MM.1S (cell line): Measurements from ENCODE around the gene JAKMIP2.

Experiments used
- DNase-seq: peaks from one replicate; pipeline ENCODE4 v3.0.0-alpha.2; 2015
- H2AFZ ChIP-seq: fragments of 300-600 bp; sonication (generic); 2 replicates; pipeline ENCODE4 v1.6.0; 2016; ENCODE audit warnings: antibody characterized with exemption, low read length
- H3F3A ChIP-seq: fragments of 300-600 bp; sonication (generic); 2 replicates; pipeline ENCODE4 v1.6.1; 2016; ENCODE audit warnings: mild to moderate bottlenecking, antibody characterized with exemption, low read length, moderate library complexity, mixed read lengths; ENCODE audit not compliant: insufficient read depth
- H3K27ac ChIP-seq: fragments of 300-600 bp; sonication (generic); 2 replicates; pipeline ENCODE4 v1.5.1; 2016; ENCODE audit warnings: mild to moderate bottlenecking, low read length
- H3K27me3 ChIP-seq: fragments of 300-600 bp; sonication (generic); replicated peaks from 2 replicates; pipeline ENCODE4 v1.6.0; 2016; ENCODE audit warnings: low read length; ENCODE audit not compliant: insufficient read depth
- H3K36me3 ChIP-seq: fragments of 300-600 bp; sonication (generic); replicated peaks from 2 replicates; pipeline ENCODE4 v1.6.1; 2016; ENCODE audit warnings: mild to moderate bottlenecking, low read length, mixed read lengths; ENCODE audit not compliant: insufficient read depth
- H3K4me1 ChIP-seq: fragments of 300-600 bp; sonication (generic); 2 replicates; pipeline ENCODE4 v1.6.1; 2016; ENCODE audit warnings: low read length, mixed read lengths
- H3K4me2 ChIP-seq: fragments of 300-600 bp; sonication (generic); 2 replicates; pipeline ENCODE4 v1.6.0; 2016; ENCODE audit warnings: low read depth, low read length
- H3K4me3 ChIP-seq: fragments of 300-600 bp; sonication (generic); 2 replicates; pipeline ENCODE4 v1.5.1; 2016; ENCODE audit warnings: low read length, mixed read lengths
- H3K79me2 ChIP-seq: fragments of 300-600 bp; sonication (generic); 2 replicates; pipeline ENCODE4 v1.6.1; 2016; ENCODE audit warnings: mixed run types, low read length, mixed read lengths
- H3K9ac ChIP-seq: fragments of 300-600 bp; sonication (generic); 2 replicates; pipeline ENCODE4 v1.6.1; 2016; ENCODE audit warnings: low read length, mixed read lengths
- H3K9me2 ChIP-seq: fragments of 300-600 bp; sonication (generic); replicated peaks from 2 replicates; pipeline ENCODE4 v1.6.1; 2016; ENCODE audit warnings: mild to moderate bottlenecking, low read length, mixed read lengths; ENCODE audit not compliant: insufficient read depth
- H3K9me3 ChIP-seq: fragments of 300-600 bp; sonication (generic); replicated peaks from 2 replicates; pipeline ENCODE4 v1.6.1; 2016; ENCODE audit warnings: mild to moderate bottlenecking, low read length, mixed read lengths; ENCODE audit not compliant: insufficient read depth
- H4K20me1 ChIP-seq: fragments of 300-600 bp; sonication (generic); 2 replicates; pipeline ENCODE4 v1.6.1; 2016; ENCODE audit warnings: mild to moderate bottlenecking, low read length, moderate library complexity, mixed read lengths; ENCODE audit not compliant: insufficient read depth
- EZH2 ChIP-seq: fragments of 300-600 bp; sonication (generic); optimal IDR thresholded peaks from 2 replicates; pipeline ENCODE3; 2017; ENCODE audit warnings: low read depth, mild to moderate bottlenecking, antibody characterized with exemption, low read length, mixed read lengths
- EZH2phosphoT487 ChIP-seq: fragments of 300-600 bp; sonication (generic); IDR thresholded peaks from 2 replicates; pipeline ENCODE4 v1.6.1; 2018; ENCODE audit warnings: antibody characterized with exemption, low read length
- TF ChIP-seq, protein P1 (sequence below): fragments of 300-600 bp; sonication (generic); IDR thresholded peaks from 2 replicates; pipeline ENCODE4 v1.5.1; 2016; ENCODE audit warnings: antibody characterized with exemption, low read length, mixed read lengths

JAKMIP2 gene

DNA sequence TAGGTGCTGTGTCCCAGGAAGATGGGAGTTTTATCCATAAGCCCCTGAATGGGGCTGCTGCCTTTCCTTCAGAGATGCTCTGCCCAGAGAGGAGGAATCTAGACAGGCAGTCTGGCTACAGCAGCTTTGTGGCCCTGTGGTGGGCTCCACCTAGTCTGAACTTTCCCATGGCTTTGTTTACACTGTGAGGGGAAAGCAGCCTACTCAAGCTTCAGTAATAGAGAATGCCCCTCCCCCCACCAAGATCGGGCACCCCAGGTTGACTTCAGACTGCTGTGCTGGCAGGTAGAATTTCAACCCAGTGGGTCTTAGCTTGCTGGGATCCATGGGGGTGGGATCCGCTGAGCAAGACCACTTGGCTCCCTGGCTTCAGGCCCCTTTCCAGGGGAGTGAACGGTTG is 171.7 kb downstream of the JAKMIP2 start:
- H3K4me2 ChIP-seq = no peak overlapping the region
- H3K9me3 ChIP-seq = no peaks in the 10 kb centered on the region
- no peaks in the 10 kb centered on the region for H3K9me2 ChIP-seq
- H3K27ac ChIP-seq = no peak overlapping the region
- no peaks in the 10 kb centered on the region for H3K4me1 ChIP-seq
- no peak for DNase-seq
- no peaks in the 10 kb centered on the region for H3K27me3 ChIP-seq
- H2AFZ ChIP-seq = no peak overlapping the region
- H3K79me2 ChIP-seq = no peaks in the 10 kb centered on the region
- H4K20me1 ChIP-seq = no peaks in the 10 kb centered on the region
- H3K9ac ChIP-seq = no peak overlapping the region
- H3K4me3 ChIP-seq = no peak overlapping the region
- no peaks in the 10 kb centered on the region for H3K36me3 ChIP-seq
- H3F3A ChIP-seq = no peaks in the 10 kb centered on the region
- TF ChIP-seq, protein P1, sequence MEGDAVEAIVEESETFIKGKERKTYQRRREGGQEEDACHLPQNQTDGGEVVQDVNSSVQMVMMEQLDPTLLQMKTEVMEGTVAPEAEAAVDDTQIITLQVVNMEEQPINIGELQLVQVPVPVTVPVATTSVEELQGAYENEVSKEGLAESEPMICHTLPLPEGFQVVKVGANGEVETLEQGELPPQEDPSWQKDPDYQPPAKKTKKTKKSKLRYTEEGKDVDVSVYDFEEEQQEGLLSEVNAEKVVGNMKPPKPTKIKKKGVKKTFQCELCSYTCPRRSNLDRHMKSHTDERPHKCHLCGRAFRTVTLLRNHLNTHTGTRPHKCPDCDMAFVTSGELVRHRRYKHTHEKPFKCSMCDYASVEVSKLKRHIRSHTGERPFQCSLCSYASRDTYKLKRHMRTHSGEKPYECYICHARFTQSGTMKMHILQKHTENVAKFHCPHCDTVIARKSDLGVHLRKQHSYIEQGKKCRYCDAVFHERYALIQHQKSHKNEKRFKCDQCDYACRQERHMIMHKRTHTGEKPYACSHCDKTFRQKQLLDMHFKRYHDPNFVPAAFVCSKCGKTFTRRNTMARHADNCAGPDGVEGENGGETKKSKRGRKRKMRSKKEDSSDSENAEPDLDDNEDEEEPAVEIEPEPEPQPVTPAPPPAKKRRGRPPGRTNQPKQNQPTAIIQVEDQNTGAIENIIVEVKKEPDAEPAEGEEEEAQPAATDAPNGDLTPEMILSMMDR = no peak

DNA sequence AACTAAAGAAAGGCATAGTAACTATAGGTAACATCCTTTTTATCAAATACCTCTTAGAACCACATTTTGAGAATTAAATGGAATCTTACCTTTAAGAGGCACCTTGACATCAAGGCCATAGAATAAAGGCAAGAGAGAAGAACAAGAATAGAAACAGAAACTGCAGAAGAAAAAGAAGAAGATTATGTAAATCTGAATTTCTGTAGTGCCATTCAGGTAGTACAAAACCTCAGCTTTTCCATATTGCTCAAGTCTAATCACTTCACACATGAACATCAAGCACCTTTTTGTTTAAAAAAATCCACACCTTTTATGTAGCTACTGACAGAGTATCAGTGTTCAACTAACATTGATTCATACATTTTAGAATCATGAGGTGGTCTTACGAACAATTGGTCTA is 180.9 kb downstream of the JAKMIP2 start:
- Histone ChIP-seq H3K4me3 (no peak overlapping the region), H3K9me2 (no peaks in the 10 kb centered on the region), H3K27ac (no peak overlapping the region), H3F3A (no peaks in the 10 kb centered on the region), H3K4me1 (peaks cover 11% of the 10 kb centered on the region), H3K27me3 (no peaks in the 10 kb centered on the region), H3K36me3 (no peaks in the 10 kb centered on the region), H3K9me3 (no peaks in the 10 kb centered on the region), H4K20me1 (no peaks in the 10 kb centered on the region), H3K9ac (no peak overlapping the region), H3K79me2 (no peaks in the 10 kb centered on the region), H3K4me2 (no peak overlapping the region), H2AFZ (no peak overlapping the region)
- peak; percentile 14 for DNase-seq
- TF ChIP-seq EZH2 (no peak), EZH2phosphoT487 (no peak)
- TF ChIP-seq, protein P1 = no peak

GRCh38 chr5:147591120-147591519 is 191.4 kb downstream of the JAKMIP2 start:
- H3K4me3 ChIP-seq = no peak overlapping the region
- no peak overlapping the region for H3K27ac ChIP-seq
- no peaks in the 10 kb centered on the region for H3K27me3 ChIP-seq
- H3K9ac ChIP-seq = no peak overlapping the region
- H3K4me2 ChIP-seq = no peak overlapping the region
- TF ChIP-seq EZH2 = no peak
- TF ChIP-seq EZH2phosphoT487 = no peak
- TF ChIP-seq, protein P1 = no peak
- H4K20me1 ChIP-seq = no peaks in the 10 kb centered on the region
- H3K4me1 ChIP-seq = no peaks in the 10 kb centered on the region
- no peaks in the 10 kb centered on the region for H3K9me2 ChIP-seq
- no peak for DNase-seq
- H2AFZ ChIP-seq = no peak overlapping the region
- H3F3A ChIP-seq = no peaks in the 10 kb centered on the region
- H3K36me3 ChIP-seq = no peaks in the 10 kb centered on the region
- no peaks in the 10 kb centered on the region for H3K79me2 ChIP-seq
- no peaks in the 10 kb centered on the region for H3K9me3 ChIP-seq

- Histone ChIP-seq H3K27ac (no peak overlapping the region), H4K20me1 (no peaks in the 10 kb centered on the region), H3K9ac (no peak overlapping the region), H3F3A (no peaks in the 10 kb centered on the region), H3K4me2 (no peak overlapping the region), H2AFZ (no peak overlapping the region), H3K4me3 (no peak overlapping the region), H3K4me1 (no peaks in the 10 kb centered on the region), H3K36me3 (no peaks in the 10 kb centered on the region), H3K27me3 (no peaks in the 10 kb centered on the region), H3K9me2 (no peaks in the 10 kb centered on the region), H3K9me3 (no peaks in the 10 kb centered on the region), H3K79me2 (no peaks in the 10 kb centered on the region)
- TF ChIP-seq, protein P1 = no peak
- no peak for TF ChIP-seq EZH2phosphoT487
- TF ChIP-seq EZH2 = no peak
- DNase-seq = no peak
These were observed 192.4 kb downstream of the JAKMIP2 start for GRCh38 chr5:147590096-147590495.
